Measurements from ENCODE around the gene CSMD2.
"Not testable (repeated sequence)": the region's sequence is repeated elsewhere in the genome, so short reads cannot be mapped to it uniquely, and the experiment has no call there.

The CSMD2 gene

GRCh38 chr1:34100332-34100731 is 64.7 kb downstream of the CSMD2 start:
- no peak for DNase-seq

GRCh38 chr1:34092399-34092798 is 72.6 kb downstream of the CSMD2 start:
- not testable (repeated sequence) for DNase-seq

GRCh38 chr1:34089731-34090130 is 75.3 kb downstream of the CSMD2 start:
- DNase-seq = no peak

GRCh38 chr1:34087986-34088385 is 77.0 kb downstream of the CSMD2 start:
- DNase-seq = no peak

GRCh38 chr1:34086561-34086960 is 78.5 kb downstream of the CSMD2 start:
- no peak for DNase-seq

GRCh38 chr1:34083974-34084373 is 81.1 kb downstream of the CSMD2 start:
- no peak for DNase-seq

- not testable (repeated sequence) for DNase-seq
These were observed 82.9 kb downstream of the CSMD2 start for GRCh38 chr1:34082085-34082670.

GRCh38 chr1:34078383-34078782 is 86.6 kb downstream of the CSMD2 start:
- DNase-seq = no peak

- DNase-seq = no peak
These were observed 89.5 kb downstream of the CSMD2 start for GRCh38 chr1:34075576-34075975.

GRCh38 chr1:34073028-34073695 is 91.9 kb downstream of the CSMD2 start:
- DNase-seq = no peak

GRCh38 chr1:34070201-34070836 is 94.7 kb downstream of the CSMD2 start:
- DNase-seq = no peak

GRCh38 chr1:34066981-34067603 is 97.9 kb downstream of the CSMD2 start:
- DNase-seq = no peak

- no peak for DNase-seq
These were observed 98.9 kb downstream of the CSMD2 start for GRCh38 chr1:34066166-34066565.

- no peak for DNase-seq
These were observed 99.5 kb downstream of the CSMD2 start for GRCh38 chr1:34065498-34065897.

GRCh38 chr1:34060901-34061415 is 104.1 kb downstream of the CSMD2 start:
- DNase-seq = no peak

GRCh38 chr1:34060187-34060730 is 104.8 kb downstream of the CSMD2 start:
- DNase-seq = no peak

- DNase-seq = no peak
These were observed 107.5 kb downstream of the CSMD2 start for GRCh38 chr1:34057347-34058130.

- DNase-seq = no peak
These were observed 109.2 kb downstream of the CSMD2 start for GRCh38 chr1:34055818-34056217.

- DNase-seq = no peak
These were observed 110.1 kb downstream of the CSMD2 start for GRCh38 chr1:34054920-34055319.

- DNase-seq = no peak
These were observed 111.4 kb downstream of the CSMD2 start for GRCh38 chr1:34053660-34054059.

- DNase-seq = no peak
These were observed 112.5 kb downstream of the CSMD2 start for GRCh38 chr1:34052565-34052964.

- DNase-seq = no peak
These were observed 114.1 kb downstream of the CSMD2 start for GRCh38 chr1:34050709-34051485.

Measured in GF-D8 (cell line).